Skeletal muscle tissue (tissue), 4 donors: ENCODE results near the gene RBM4B. TPM values are rescaled to one million over a fixed set of nuclear protein-coding genes. Genes with fewer than 3 reads are reported as not detected.

Experiments used
- H3K27ac ChIP-seq: one replicate; pipeline ENCODE4 v1.7.0; 2013; ENCODE audit warnings: mild to moderate bottlenecking, low read depth, low read length, inconsistent platforms
- H3K27me3 ChIP-seq, 3 donors: one replicate each; pipeline ENCODE4 v1.7.0; 2013; ENCODE audit warnings: low read length in 3 of 3; ENCODE audit not compliant: control insufficient read depth in 3 of 3, insufficient read depth in 3 of 3
- H3K36me3 ChIP-seq, 3 donors: one replicate each; pipeline ENCODE4 v1.7.0; 2013; ENCODE audit warnings: low read length in 3 of 3; ENCODE audit not compliant: control insufficient read depth in 3 of 3, insufficient read depth in 3 of 3
- H3K4me1 ChIP-seq, 3 donors: one replicate each; pipeline ENCODE4 v1.7.0; 2013; ENCODE audit warnings: low read length in 3 of 3, mild to moderate bottlenecking in 3 of 3; ENCODE audit not compliant: control insufficient read depth in 3 of 3, insufficient read depth in 3 of 3
- H3K4me3 ChIP-seq, 3 donors: one replicate each; pipeline ENCODE4 v1.7.0; 2013; ENCODE audit warnings: low read length in 3 of 3
- H3K9ac ChIP-seq, 3 donors: one replicate each; pipeline ENCODE4 v1.7.0; 2013; ENCODE audit warnings: low read length in 3 of 3, mild to moderate bottlenecking in 3 of 3, moderate library complexity in 2 of 3, low read depth in 1 of 3
- H3K9me3 ChIP-seq, 3 donors: one replicate each; pipeline ENCODE4 v1.7.0; 2013; ENCODE audit warnings: low read length in 3 of 3; ENCODE audit not compliant: control insufficient read depth in 3 of 3
- total RNA-seq: library from RNA; depleted of rRNA; stranded (reverse); fragments of >200 nt; gene quantifications from one replicate; pipeline ENCODE4 v1.2.3, GENCODE V29; 2014
- donor health status: Osteomylitis.

Gene RBM4B
- total RNA-seq, 1 donor from 2014 or later, result 32.4 TPM

- no peak overlapping the region for H3K4me3 ChIP-seq
- peaks cover 0 to 7% (median 0%) of the 10 kb centered on the region in 3 donors for H3K27me3 ChIP-seq
- no peaks in the 10 kb centered on the region for H3K36me3 ChIP-seq
- H3K27ac ChIP-seq, result no peak overlapping the region
- no peaks in the 10 kb centered on the region for H3K9me3 ChIP-seq
- no peaks in the 10 kb centered on the region for H3K4me1 ChIP-seq
- no peak overlapping the region for H3K9ac ChIP-seq
Measured at GRCh38 chr11:66687831-66688281, 10.2 kb upstream of the RBM4B start.

- H3K4me3 ChIP-seq, result no peak overlapping the region
- no peak overlapping the region for H3K9ac ChIP-seq
- no peaks in the 10 kb centered on the region for H3K9me3 ChIP-seq
- H3K27ac ChIP-seq, result no peak overlapping the region
- peaks cover 0 to 7% (median 0%) of the 10 kb centered on the region in 3 donors for H3K27me3 ChIP-seq
- no peaks in the 10 kb centered on the region for H3K36me3 ChIP-seq
- H3K4me1 ChIP-seq, result no peaks in the 10 kb centered on the region
Measured at GRCh38 chr11:66686801-66687750, 9.4 kb upstream of the RBM4B start.

GRCh38 chr11:66686100-66686785 lies 8.6 kb upstream of the RBM4B start:
- no peak overlapping the region for H3K9ac ChIP-seq
- H3K4me1 ChIP-seq, result no peaks in the 10 kb centered on the region
- H3K27me3 ChIP-seq, result peaks cover 0 to 2% (median 0%) of the 10 kb centered on the region in 3 donors
- no peaks in the 10 kb centered on the region for H3K36me3 ChIP-seq
- H3K9me3 ChIP-seq, result no peaks in the 10 kb centered on the region
- no peak overlapping the region for H3K4me3 ChIP-seq
- no peak overlapping the region for H3K27ac ChIP-seq

GRCh38 chr11:66685276-66686099 lies 7.8 kb upstream of the RBM4B start:
- H3K4me1 ChIP-seq, result no peaks in the 10 kb centered on the region
- no peak overlapping the region for H3K9ac ChIP-seq
- H3K27ac ChIP-seq, result no peak overlapping the region
- H3K9me3 ChIP-seq, result no peaks in the 10 kb centered on the region
- H3K4me3 ChIP-seq, result no peak overlapping the region
- no peaks in the 10 kb centered on the region for H3K36me3 ChIP-seq
- no peaks in the 10 kb centered on the region for H3K27me3 ChIP-seq

GRCh38 chr11:66684635-66685034 lies 6.9 kb upstream of the RBM4B start:
- Histone ChIP-seq H3K4me3 (no peak overlapping the region), H3K9ac (no peak overlapping the region), H3K36me3 (no peaks in the 10 kb centered on the region), H3K27ac (no peak overlapping the region), H3K9me3 (no peaks in the 10 kb centered on the region), H3K27me3 (no peaks in the 10 kb centered on the region), H3K4me1 (no peaks in the 10 kb centered on the region)

GRCh38 chr11:66683877-66684276 lies 6.2 kb upstream of the RBM4B start:
- Histone ChIP-seq H3K4me3 (no peak overlapping the region), H3K36me3 (no peaks in the 10 kb centered on the region), H3K4me1 (no peaks in the 10 kb centered on the region), H3K27ac (no peak overlapping the region), H3K27me3 (no peaks in the 10 kb centered on the region), H3K9me3 (no peaks in the 10 kb centered on the region), H3K9ac (no peak overlapping the region)

GRCh38 chr11:66680966-66681645 lies 3.4 kb upstream of the RBM4B start:
- no peaks in the 10 kb centered on the region for H3K27me3 ChIP-seq
- no peak overlapping the region for H3K9ac ChIP-seq
- no peak overlapping the region for H3K27ac ChIP-seq
- H3K36me3 ChIP-seq, result no peaks in the 10 kb centered on the region
- no peaks in the 10 kb centered on the region for H3K9me3 ChIP-seq
- H3K4me1 ChIP-seq, result peaks cover 12 to 15% (median 14%) of the 10 kb centered on the region in 3 donors
- no peak overlapping the region for H3K4me3 ChIP-seq

- Histone ChIP-seq H3K27ac (peak overlapping the region; percentile 99), H3K4me1 (peaks cover 17 to 26% (median 25%) of the 10 kb centered on the region in 3 donors), H3K27me3 (no peaks in the 10 kb centered on the region), H3K9me3 (no peaks in the 10 kb centered on the region), H3K9ac (peak overlapping the region; percentile 88 to 99 (median 96)), H3K36me3 (no peaks in the 10 kb centered on the region), H3K4me3 (peak overlapping the region; percentile 92 to 96 (median 96))
Measured at GRCh38 chr11:66676931-66677598, 622 bp downstream of the RBM4B start.
